Heart left ventricle (tissue), 16 donors: ENCODE data around the gene NTM. TPM values are rescaled to one million over a fixed set of nuclear protein-coding genes. Genes with fewer than 3 reads are reported as not detected.

Experiments used
- ATAC-seq, 4 donors: fragments of 200-7000 bp; cut with Tn5 transposase; one replicate each; pipeline ENCODE4 v1.9.1; 2020 to 2022; ENCODE audit warnings: moderate library complexity in 4 of 4, mild to moderate bottlenecking in 3 of 4, moderate number of reproducible peaks in 1 of 4
- DNase-seq, 5 donors: peaks; one replicate each; pipeline ENCODE4 v3.0.0-alpha.2; 2020
- H3K27ac ChIP-seq, 12 donors: fragments of 200-600 bp; sonication (generic) in 4 of 12; one replicate each; pipeline versions ENCODE4 v1.5.0 to v1.8.0; 2016 to 2022; ENCODE audit warnings: mild to moderate bottlenecking in 2 of 12
- H3K27me3 ChIP-seq, 9 donors: fragments of 200-600 bp; sonication (generic) in 2 of 9; one replicate each; pipeline versions ENCODE4 v1.5.1 to v1.8.0; 2016 to 2022; ENCODE audit warnings: mild to moderate bottlenecking in 3 of 9
- H3K36me3 ChIP-seq, 9 donors: fragments of 200-600 bp; sonication (generic) in 2 of 9; one replicate each; pipeline versions ENCODE4 v1.5.0 to v1.8.0; 2018 to 2022; ENCODE audit warnings: mild to moderate bottlenecking in 2 of 9
- H3K4me1 ChIP-seq, 12 donors: fragments of 200-600 bp; sonication (generic) in 4 of 12; one replicate each; pipeline versions ENCODE4 v1.5.0 to v1.8.0; 2016 to 2022; ENCODE audit warnings: mild to moderate bottlenecking in 3 of 12
- H3K4me3 ChIP-seq, 12 donors: fragments of 200-600 bp; sonication (generic) in 4 of 12; one replicate each; pipeline versions ENCODE4 v1.5.0 to v1.8.0; 2017 to 2022; ENCODE audit warnings: mild to moderate bottlenecking in 9 of 12, moderate library complexity in 4 of 12
- H3K9me3 ChIP-seq, 12 donors: fragments of 200-600 bp; sonication (generic) in 4 of 12; one replicate each; pipeline versions ENCODE4 v1.5.0 to v1.8.0; 2016 to 2022; ENCODE audit warnings: mild to moderate bottlenecking in 1 of 12
- POLR2A ChIP-seq, 2 donors: fragments of 450-650 bp; IDR thresholded peaks; one replicate each; pipeline ENCODE4 v1.6.1; 2017; ENCODE audit warnings: antibody characterized with exemption in 2 of 2, mild to moderate bottlenecking in 2 of 2, moderate library complexity in 2 of 2
- WGBS, 4 donors: extraction: QIAGEN DNeasy Blood & Tissue Kit in 2 of 4; methylation state at CpG; one replicate each; pipeline versions ENCODE4 v1.1.5 to v1.1.7; 2013 to 2018; 5-methylcytosine and 5-hydroxymethylcytosine counted together
- intact Hi-C, 10 donors: fragments of 100-400 bp; cut with DNase I; formaldehyde crosslinking; loops; one replicate each; pipeline versions ENCODE4 v1.11.1 to v1.14.2; 2022
- polyA plus RNA-seq, 2 donors: library from polyadenylated mRNA; stranded (reverse); fragments of 200-250 nt; gene quantifications; one replicate each; pipeline ENCODE4 v1.2.3, GENCODE V29; 2013
- total RNA-seq, 9 donors: library from RNA; depleted of rRNA in 2 of 9; stranded (reverse); fragments of >200 nt in 2 of 9; fragmentation: NEBNext Ultra II Directional in 3 of 9; extraction: Animal tissue kit (Norgen Biotek cat#: 25700) in 3 of 9; gene quantifications; one replicate each; pipeline versions ENCODE4 v1.1.0 to v1.2.4, GENCODE V29; 2016 to 2023
- TF ChIP-seq, protein P1 (sequence below), 12 donors: fragments of 200-600 bp; sonication (generic) in 4 of 12; IDR thresholded peaks; one replicate each; pipeline versions ENCODE4 v1.5.0 to v1.8.0; 2018 to 2022; ENCODE audit warnings: antibody characterized with exemption in 12 of 12, mild to moderate bottlenecking in 5 of 12
- donor health status: ischemic (EF 13 %, LVEDD 7.1; RV severe dilation, severe dysfunction).
- donor health status: healthy with polysubstance abuse.
- donor health status: DM: no; HTN: yes; CAD: no.
- donor health status: DM: no; HTN: no; CAD: no.
- donor health status: ischemic (EF 25% LVEDD 6.9; RV normal size, moderate dysfunction).
- donor health status: ischemic (EF 25% LVEDD 5.7; RV mildly dilated, moderate dysfunction).
- donor health status: healthy.
- donor health status: DM: yes; HTN: yes; CAD: no.
- donor health status: ischemic (EF 35%, LVEDD 5.7; RV mildly dilated, moderate dysfunction).
- donor health status: nonischemic (EF 11% LVEDD 7.7; RV severe dilation, severe dysfunction).
- donor health status: DM: yes; HTN: yes; CAD: no.
- donor health status: PGD.
- donor health status: ischemic (EF 29% LVEDD 5.4; RV normal size, mild dysfunction).
- donor health status: nonischemic (EF 23%, LVEDD 6.1; RV moderate dilation, normal function).

The NTM gene
- total and polyA plus RNA-seq, 11 donors = 0.40 to 7.7 (median 1.5) TPM

GRCh38 chr11:132200353-132200936 lies 830.0 kb downstream of the NTM start:
- H3K27ac ChIP-seq = no peak overlapping the region
- WGBS, 4 donors = 45 to 62% (median 53%) methylated on average over 6 of the region's 6 CpGs
- TF ChIP-seq, protein P1, sequence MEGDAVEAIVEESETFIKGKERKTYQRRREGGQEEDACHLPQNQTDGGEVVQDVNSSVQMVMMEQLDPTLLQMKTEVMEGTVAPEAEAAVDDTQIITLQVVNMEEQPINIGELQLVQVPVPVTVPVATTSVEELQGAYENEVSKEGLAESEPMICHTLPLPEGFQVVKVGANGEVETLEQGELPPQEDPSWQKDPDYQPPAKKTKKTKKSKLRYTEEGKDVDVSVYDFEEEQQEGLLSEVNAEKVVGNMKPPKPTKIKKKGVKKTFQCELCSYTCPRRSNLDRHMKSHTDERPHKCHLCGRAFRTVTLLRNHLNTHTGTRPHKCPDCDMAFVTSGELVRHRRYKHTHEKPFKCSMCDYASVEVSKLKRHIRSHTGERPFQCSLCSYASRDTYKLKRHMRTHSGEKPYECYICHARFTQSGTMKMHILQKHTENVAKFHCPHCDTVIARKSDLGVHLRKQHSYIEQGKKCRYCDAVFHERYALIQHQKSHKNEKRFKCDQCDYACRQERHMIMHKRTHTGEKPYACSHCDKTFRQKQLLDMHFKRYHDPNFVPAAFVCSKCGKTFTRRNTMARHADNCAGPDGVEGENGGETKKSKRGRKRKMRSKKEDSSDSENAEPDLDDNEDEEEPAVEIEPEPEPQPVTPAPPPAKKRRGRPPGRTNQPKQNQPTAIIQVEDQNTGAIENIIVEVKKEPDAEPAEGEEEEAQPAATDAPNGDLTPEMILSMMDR (IDR thresholded peaks at IDR 0.05) = no peak
- no peak for TF ChIP-seq POLR2A (IDR thresholded peaks at IDR 0.05)
- H3K9me3 ChIP-seq = peaks cover 0 to 6% (median 0%) of the 10 kb centered on the region in 12 donors
- intact Hi-C loops = no loop called here
- no peak overlapping the region for H3K4me3 ChIP-seq
- H3K36me3 ChIP-seq = no peaks in the 10 kb centered on the region
- ATAC-seq (no peak), DNase-seq (no peak)
- H3K27me3 ChIP-seq = peaks cover 0 to 7% (median 0%) of the 10 kb centered on the region in 9 donors
- no peaks in the 10 kb centered on the region for H3K4me1 ChIP-seq

DNA sequence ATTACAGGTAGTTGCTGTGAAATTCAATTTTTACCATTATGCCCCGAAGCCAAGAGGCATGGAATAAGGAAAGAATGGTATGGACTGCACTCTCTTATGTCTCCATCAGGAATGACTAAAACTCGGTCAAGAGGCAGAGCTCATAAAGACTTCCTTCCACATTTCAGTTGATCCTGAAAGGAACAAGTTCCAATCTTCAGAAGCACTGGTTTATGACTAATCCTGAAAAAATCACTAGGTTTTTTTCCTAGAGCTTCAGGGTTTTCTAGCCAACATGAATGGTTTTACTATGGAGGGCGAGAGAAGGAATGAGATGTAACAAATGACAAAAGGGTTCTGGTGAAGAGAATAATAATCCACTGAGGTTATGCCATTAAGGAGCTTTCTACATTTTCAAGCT lies 832.2 kb downstream of the NTM start:
- TF ChIP-seq, protein P1 (IDR thresholded peaks at IDR 0.05) = no peak
- TF ChIP-seq POLR2A (IDR thresholded peaks at IDR 0.05) = no peak

GRCh38 chr11:132205006-132205405 lies 834.6 kb downstream of the NTM start:
- TF ChIP-seq POLR2A (IDR thresholded peaks at IDR 0.05) = no peak
- TF ChIP-seq, protein P1 (IDR thresholded peaks at IDR 0.05) = no peak
- H3K4me3 ChIP-seq = no peak overlapping the region
- no peaks in the 10 kb centered on the region for H3K36me3 ChIP-seq
- no peaks in the 10 kb centered on the region for H3K9me3 ChIP-seq
- DNase-seq = no peak
- WGBS, 4 donors = 89 to 95% (median 92%) methylated on average over 4 of the region's 4 CpGs
- intact Hi-C loops = no loop called here
- H3K27me3 ChIP-seq = peaks cover 0 to 7% (median 0%) of the 10 kb centered on the region in 9 donors
- no peak overlapping the region for H3K27ac ChIP-seq
- no peak for ATAC-seq
- H3K4me1 ChIP-seq = no peaks in the 10 kb centered on the region

More for the DNA sequence above, 832.2 kb downstream of the NTM start:
- Histone ChIP-seq H3K9me3 (no peaks in the 10 kb centered on the region), H3K27me3 (peaks cover 0 to 7% (median 0%) of the 10 kb centered on the region in 9 donors), H3K4me3 (no peak overlapping the region), H3K27ac (no peak overlapping the region), H3K4me1 (no peaks in the 10 kb centered on the region), H3K36me3 (no peaks in the 10 kb centered on the region)
- intact Hi-C loops = no loop called here
- ATAC-seq = no peak
- DNase-seq = no peak
- 76 to 87% (median 81%) methylated on average over 3 of the region's 3 CpGs for WGBS, 4 donors

- TF ChIP-seq, protein P1 (IDR thresholded peaks at IDR 0.05) = no peak
- TF ChIP-seq POLR2A (IDR thresholded peaks at IDR 0.05) = no peak
- no peaks in the 10 kb centered on the region for H3K36me3 ChIP-seq
- 72 to 85% (median 80%) methylated on average over 3 of the region's 3 CpGs for WGBS, 4 donors
- no peak for DNase-seq
- no peaks in the 10 kb centered on the region for H3K4me1 ChIP-seq
- intact Hi-C loops = no loop called here
- ATAC-seq = no peak
- peaks cover 0 to 7% (median 0%) of the 10 kb centered on the region in 9 donors for H3K27me3 ChIP-seq
- H3K4me3 ChIP-seq = no peak overlapping the region
- H3K27ac ChIP-seq = no peak overlapping the region
- H3K9me3 ChIP-seq = no peaks in the 10 kb centered on the region
Measured at GRCh38 chr11:132205496-132205895, 835.1 kb downstream of the NTM start.
